H1 (cell line): ENCODE data around the gene RNF123. TPM values are rescaled to one million over a fixed set of nuclear protein-coding genes. Genes with fewer than 3 reads are reported as not detected.
A peak's percentile ranks its signal among the peaks of the same experiment; 100 is the strongest.

Experiments
- CTCF ChIA-PET: fragments of 300-600 bp; sonication (Branson Sonifier 250); formaldehyde crosslinking; loops from one replicate; lab custom pipeline; 2021; ENCODE audit not compliant: partially characterized antibody; lab: Charles Lee
- POLR2A ChIA-PET: fragments of 300-600 bp; sonication (Branson Sonifier 250); formaldehyde crosslinking; loops from one replicate; lab custom pipeline; 2021; ENCODE audit warnings: inconsistent platforms; ENCODE audit not compliant: partially characterized antibody; lab: Charles Lee
- DNase-seq, 2 experiments: peaks; one replicate each; pipeline versions ENCODE4 v3.0.0 to v3.0.0-alpha.2; 2010 to 2022; ENCODE audit warnings: low spot score in 2 of 2, low read depth in 1 of 2, mixed read lengths in 1 of 2
- FAIRE-seq: peaks from 2 replicates; lab custom pipeline; 2011; peaks lifted over from hg19 to GRCh38; lab: Jason Lieb, UNC
- H2AFZ ChIP-seq: 2 replicates; pipeline ENCODE4 v1.8.1; 2012; ENCODE audit warnings: low read length, inconsistent platforms
- H2AK5ac ChIP-seq: 2 replicates; pipeline ENCODE4 v1.6.1; 2013; ENCODE audit warnings: low read depth, low read length
- H2BK120ac ChIP-seq: replicated peaks from 2 replicates; pipeline ENCODE3; 2013; ENCODE audit warnings: low read depth, low read length, inconsistent platforms
- H2BK12ac ChIP-seq: 2 replicates; pipeline ENCODE4 v1.6.1; 2013; ENCODE audit warnings: low read depth, low read length
- H2BK15ac ChIP-seq: 2 replicates; pipeline ENCODE4 v1.6.1; 2013; ENCODE audit warnings: low read length
- H2BK20ac ChIP-seq: 2 replicates; pipeline ENCODE4 v1.6.1; 2013; ENCODE audit warnings: low read length
- H2BK5ac ChIP-seq: 2 replicates; pipeline ENCODE4 v1.6.1; 2013; ENCODE audit warnings: low read depth, low read length
- H3K14ac ChIP-seq: 2 replicates; pipeline ENCODE4 v1.6.1; 2013; ENCODE audit warnings: inconsistent platforms; ENCODE audit not compliant: insufficient read length
- H3K18ac ChIP-seq: 2 replicates; pipeline ENCODE4 v1.6.1; 2013; ENCODE audit warnings: low read length; ENCODE audit errors: extremely low read depth
- H3K23ac ChIP-seq: 2 replicates; pipeline ENCODE4 v1.6.1; 2013; ENCODE audit warnings: inconsistent platforms; ENCODE audit not compliant: insufficient read length
- H3K23me2 ChIP-seq: 2 replicates; pipeline ENCODE4 v1.6.1; 2013; ENCODE audit warnings: low read depth, low read length
- H3K27ac ChIP-seq: 2 replicates; pipeline ENCODE4 v1.6.1; 2011; ENCODE audit warnings: low read depth, low read length, inconsistent platforms
- H3K27me3 ChIP-seq, 4 experiments: replicated peaks in 1 of 4; 1 replicate in 1 of 4; 2 replicates in 3 of 4; pipeline versions ENCODE4 v1.6.1 to v1.8.1; 2011 to 2013; ENCODE audit warnings: low read length in 3 of 4, mild to moderate bottlenecking in 3 of 4, inconsistent platforms in 2 of 4, mixed read lengths in 2 of 4, moderate library complexity in 1 of 4; ENCODE audit not compliant: control insufficient read depth in 3 of 4, insufficient read depth in 3 of 4; ENCODE audit errors: extremely low read depth in 1 of 4
- H3K36me3 ChIP-seq, 4 experiments: 2 replicates each; pipeline versions ENCODE4 v1.6.1 to v1.8.1; 2011 to 2013; ENCODE audit warnings: mild to moderate bottlenecking in 4 of 4, low read length in 3 of 4, moderate library complexity in 2 of 4, control low read depth in 1 of 4, inconsistent platforms in 1 of 4; ENCODE audit not compliant: insufficient read depth in 4 of 4, control insufficient read depth in 2 of 4
- H3K4ac ChIP-seq: replicated peaks from 2 replicates; pipeline ENCODE3; 2013; ENCODE audit warnings: low read length, low read depth, mixed read lengths, inconsistent platforms; ENCODE audit not compliant: insufficient read length
- H3K4me1 ChIP-seq, 4 experiments: replicated peaks in 1 of 4; 1 replicate in 1 of 4; 2 replicates in 3 of 4; pipeline versions ENCODE4 v1.6.1 to v1.8.1; 2011 to 2013; ENCODE audit warnings: low read length in 3 of 4, inconsistent platforms in 2 of 4, mixed read lengths in 1 of 4; ENCODE audit not compliant: insufficient read depth in 4 of 4, control insufficient read depth in 3 of 4
- H3K4me2 ChIP-seq, 2 experiments: 2 replicates each; pipeline versions ENCODE4 v1.6.1 to v1.8.1; 2011 to 2013; ENCODE audit warnings: low read depth in 2 of 2, low read length in 2 of 2, control low read depth in 1 of 2, inconsistent platforms in 1 of 2, mild to moderate bottlenecking in 1 of 2; ENCODE audit not compliant: insufficient read depth in 1 of 2
- H3K4me3 ChIP-seq, 4 experiments: fragments of 200-600, 300-600 bp in 1 of 4; sonication (generic), shearing (Covaris generic), sonication (Bioruptor Twin) in 1 of 4; 2 replicates each; pipeline versions ENCODE4 v1.5.1 to v1.8.1; 2011 to 2016; ENCODE audit warnings: low read length in 4 of 4, low read depth in 3 of 4, control low read depth in 2 of 4, inconsistent platforms in 2 of 4, mild to moderate bottlenecking in 2 of 4, mixed read lengths in 1 of 4, moderate library complexity in 1 of 4; ENCODE audit not compliant: insufficient read depth in 2 of 4; ENCODE audit errors: extremely low read depth in 1 of 4
- H3K56ac ChIP-seq: replicated peaks from 2 replicates; pipeline ENCODE3; 2013; ENCODE audit warnings: low read depth, mild to moderate bottlenecking, mixed read lengths, low read length, inconsistent platforms; ENCODE audit not compliant: insufficient read length
- H3K79me1 ChIP-seq: 2 replicates; pipeline ENCODE4 v1.6.1; 2013; ENCODE audit warnings: low read depth, low read length, control low read depth
- H3K79me2 ChIP-seq, 2 experiments: 2 replicates each; pipeline versions ENCODE4 v1.6.1 to v1.8.1; 2012 to 2013; ENCODE audit warnings: low read length in 2 of 2, mild to moderate bottlenecking in 2 of 2, inconsistent platforms in 1 of 2; ENCODE audit not compliant: insufficient read depth in 2 of 2, control insufficient read depth in 1 of 2
- H3K9ac ChIP-seq, 4 experiments: replicated peaks in 1 of 4; 1 replicate in 1 of 4; 2 replicates in 3 of 4; pipeline versions ENCODE4 v1.6.1 to v1.8.1; 2011 to 2013; ENCODE audit warnings: low read depth in 3 of 4, low read length in 3 of 4, control low read depth in 2 of 4, mild to moderate bottlenecking in 2 of 4, moderate library complexity in 2 of 4, inconsistent platforms in 1 of 4; ENCODE audit errors: extremely low read depth in 1 of 4
- H3K9me3 ChIP-seq, 2 experiments: 2 replicates each; pipeline versions ENCODE4 v1.6.1 to v1.8.1; 2012 to 2013; ENCODE audit warnings: mild to moderate bottlenecking in 2 of 2, moderate library complexity in 2 of 2, control low read depth in 1 of 2, inconsistent platforms in 1 of 2, low read depth in 1 of 2, low read length in 1 of 2, mixed read lengths in 1 of 2; ENCODE audit not compliant: insufficient read depth in 2 of 2
- H4K20me1 ChIP-seq, 2 experiments: replicated peaks in 1 of 2; 2 replicates each; pipeline versions ENCODE3 to v1.8.1; 2011 to 2013; ENCODE audit warnings: inconsistent platforms in 2 of 2, low read length in 2 of 2, mild to moderate bottlenecking in 1 of 2; ENCODE audit not compliant: insufficient read depth in 2 of 2, control insufficient read depth in 1 of 2
- H4K5ac ChIP-seq: 2 replicates; pipeline ENCODE4 v1.6.1; 2013; ENCODE audit warnings: low read length, low read depth, mixed read lengths, inconsistent platforms; ENCODE audit not compliant: insufficient read length
- H4K8ac ChIP-seq: 2 replicates; pipeline ENCODE4 v1.8.0; 2013; ENCODE audit warnings: mild to moderate bottlenecking, moderate library complexity, low read length, inconsistent platforms; ENCODE audit not compliant: insufficient read depth; ENCODE audit errors: extremely low read depth
- H4K91ac ChIP-seq: replicated peaks from 2 replicates; pipeline ENCODE3; 2013; ENCODE audit warnings: low read length, mixed read lengths, inconsistent platforms; ENCODE audit not compliant: insufficient read length
- ASH2L ChIP-seq: fragments of 200-600, 300-600 bp; sonication (generic); IDR thresholded peaks from one replicate; pipeline ENCODE4 v1.7.1; 2017; ENCODE audit warnings: low read length
- HDAC6 ChIP-seq: IDR thresholded peaks from one replicate; pipeline ENCODE4 v1.7.1; 2012; ENCODE audit warnings: low read depth, mild to moderate bottlenecking, inconsistent platforms, low read length, moderate library complexity
- KDM1A ChIP-seq: fragments of 200-600, 300-600 bp; sonication (generic); IDR thresholded peaks from 2 replicates; pipeline ENCODE4 v1.7.1; 2016; ENCODE audit warnings: mild to moderate bottlenecking, low read length, borderline replicate concordance
- POLR2A ChIP-seq, 2 experiments: IDR thresholded peaks; 1 replicate in 1 of 2; 2 replicates in 1 of 2; pipeline ENCODE4 v1.6.1; 2011; ENCODE audit warnings: low read depth in 2 of 2, low read length in 2 of 2, mild to moderate bottlenecking in 2 of 2; ENCODE audit errors: control extremely low read depth in 1 of 2
- SAP30 ChIP-seq: fragments of 300-600 bp; sonication (generic); IDR thresholded peaks from 2 replicates; pipeline ENCODE4 v1.7.1; 2012; ENCODE audit warnings: low read length, moderate library complexity, mild to moderate bottlenecking, inconsistent platforms; ENCODE audit not compliant: insufficient read depth, insufficient replicate concordance
- WGBS, 2 experiments: shearing (Covaris generic) in 1 of 2; methylation state at CpG; one replicate each; pipeline versions ENCODE4 v1.1.6 to v1.1.7; 2013 to 2015; ENCODE audit warnings: low lambda C conversion rate in 2 of 2, mixed read lengths in 2 of 2, inconsistent platforms in 1 of 2, low coverage in 1 of 2, missing lambda C conversion rate in 1 of 2; ENCODE audit not compliant: insufficient replicate concordance in 2 of 2, insufficient coverage in 1 of 2, insufficient read length in 1 of 2; ENCODE audit errors: extremely low coverage in 1 of 2, missing lambda C conversion rate in 1 of 2; 5-methylcytosine and 5-hydroxymethylcytosine counted together
- polyA plus RNA-seq, 7 experiments: library from polyadenylated mRNA; depleted of rRNA in 3 of 7; stranded (reverse) in 5 of 7; unstranded in 2 of 7; fragments of >200 nt in 5 of 7; fragments of 200-250 nt in 2 of 7; gene quantifications; 1 replicate in 5 of 7; 2 replicates in 1 of 7; 4 replicates in 1 of 7; pipeline versions ENCODE4 v1.2.1 to v1.2.3, GENCODE V29; 2011 to 2013; ENCODE audit warnings: missing spikeins in 2 of 7, mixed read lengths in 2 of 7
- total RNA-seq: library from RNA; stranded (reverse); fragmentation: NEBNext Ultra II Directional; extraction: Animal tissue kit (Norgen Biotek cat#: 25700); gene quantifications from 2 replicates; pipeline ENCODE4 v1.2.1, GENCODE V29; 2021

The RNF123 gene
- total and polyA plus RNA-seq, 2 of the 8 experiments (the other 6 are each of a cell fraction or from before 2014, with no cell fraction given) = 30.5 to 57.7 TPM

GRCh38 chr3:49714728-49715550 is 25.6 kb downstream of the RNF123 start:
- H2AK5ac ChIP-seq = no peak overlapping the region
- WGBS, 2 experiments = 87% methylated on average over 13 of the region's 13 CpGs; no CpG with 5 or more reads in 1 of the 2 experiments
- H2BK15ac ChIP-seq = no peak overlapping the region
- no peak overlapping the region for H3K4me2 ChIP-seq
- H4K8ac ChIP-seq = peak overlapping the region; percentile 1; the same call in 1 of the 2 replicates
- peaks cover 9% of the 10 kb centered on the region; the same call in 1 of the 2 replicates for H3K23me2 ChIP-seq
- H3K23ac ChIP-seq = no peak overlapping the region
- H2BK120ac ChIP-seq = no peak overlapping the region
- H3K79me2 ChIP-seq = no peaks in the 10 kb centered on the region
- H2BK12ac ChIP-seq = no peak overlapping the region
- H3K9ac ChIP-seq = no peak overlapping the region
- no peaks in the 10 kb centered on the region for H3K27me3 ChIP-seq
- H3K14ac ChIP-seq = no peak overlapping the region
- H4K91ac ChIP-seq = no peak overlapping the region
- H2AFZ ChIP-seq = no peak overlapping the region
- no peaks in the 10 kb centered on the region; a peak in 1 of 8 replicates for H3K36me3 ChIP-seq
- H3K4ac ChIP-seq = no peak overlapping the region
- no peak overlapping the region for H2BK5ac ChIP-seq
- no peak overlapping the region for H4K5ac ChIP-seq
- H3K18ac ChIP-seq = no peak overlapping the region
- H3K79me1 ChIP-seq = no peaks in the 10 kb centered on the region
- no peak overlapping the region for H3K4me3 ChIP-seq
- H3K56ac ChIP-seq = no peak overlapping the region
- ChIA-PET CTCF (interaction anchor here (0.5 to 7.8 kb wide), 3 partner anchors 13 to 191 kb away, joined by 3 to 127 read pairs (median 3); no protein-coding TSS in a partner anchor), POLR2A (interaction anchor here (0.9 to 7.3 kb wide), 5 partner anchors 9 to 153 kb away, joined by 3 to 57 read pairs (median 3); partner anchors contain the start of gene GMPPB)
- DNase-seq (peak in 1 of 2 experiments; percentile 38), FAIRE-seq (no peak)
- H3K4me1 ChIP-seq = peaks cover 0 to 12% (median 9%) of the 10 kb centered on the region in 4 experiments; a peak in 5 of 7 replicates
- H2BK20ac ChIP-seq = no peak overlapping the region
- H4K20me1 ChIP-seq = peaks cover 0 to 10% of the 10 kb centered on the region in 2 experiments
- H3K9me3 ChIP-seq = no peaks in the 10 kb centered on the region
- no peak overlapping the region for H3K27ac ChIP-seq
- no peak for TF ChIP-seq KDM1A
- TF ChIP-seq ASH2L = no peak
- TF ChIP-seq HDAC6 = no peak
- no peak for TF ChIP-seq SAP30
- peak in 1 of 2 experiments; percentile 14; a peak in 1 of 3 replicates for TF ChIP-seq POLR2A (IDR thresholded peaks at IDR 0.05; ENCODE audit: control extremely low read depth in 1 of 2, low read depth in 2 of 2, low read length in 2 of 2)
